ENCODE results near the gene UBE4B.

GRCh38 chr1:10101929-10102328 is 69.2 kb downstream of the UBE4B start:
- peak; percentile 55 for TF ChIP-seq CTCF (conservative IDR thresholded peaks at IDR 0.05)
- TF ChIP-seq ZFX (IDR thresholded peaks at IDR 0.05), result no peak
